Measurements from ENCODE around the gene SLC34A3.

The SLC34A3 gene

DNA sequence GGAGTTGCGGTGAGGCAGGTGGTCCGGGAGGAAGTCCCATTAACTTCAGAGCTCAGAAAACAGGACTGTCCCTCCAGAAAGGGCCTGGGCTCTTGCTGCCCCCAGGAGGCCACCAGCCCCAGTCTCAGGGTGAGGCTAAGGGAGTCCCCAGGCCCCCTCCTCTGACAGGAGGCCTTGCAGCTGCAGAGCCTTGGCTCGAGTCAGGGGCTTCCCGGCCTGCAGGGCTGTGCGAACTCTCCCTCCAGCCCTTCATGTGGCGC, 17.1 kb downstream of the SLC34A3 start:
- no peaks in the 10 kb centered on the region for H3K27me3 ChIP-seq (replicated peaks; ENCODE audit: insufficient read depth, low read length)
- H4K20me1 ChIP-seq (ENCODE audit: insufficient read depth, low read length) = 0 out of 2 replicates have a peak, but pooled peaks cover 6% of the 10 kb centered on the region
- H3K79me2 ChIP-seq (ENCODE audit: low read length) = peaks cover 4% of the 10 kb centered on the region
- H3K4me1 ChIP-seq (ENCODE audit: low read length) = 0 out of 2 replicates have a peak, but pooled peaks cover 1% of the 10 kb centered on the region
- H3K36me3 ChIP-seq (replicated peaks; ENCODE audit: insufficient read depth, low read length) = no peaks in the 10 kb centered on the region
- TF ChIP-seq EZH2 (optimal IDR thresholded peaks at IDR 0.05; ENCODE audit: low read depth, low read length) (no peak), EZH2phosphoT487 (IDR thresholded peaks at IDR 0.05; ENCODE audit: low read length) (no peak)
- TF ChIP-seq, protein P1, sequence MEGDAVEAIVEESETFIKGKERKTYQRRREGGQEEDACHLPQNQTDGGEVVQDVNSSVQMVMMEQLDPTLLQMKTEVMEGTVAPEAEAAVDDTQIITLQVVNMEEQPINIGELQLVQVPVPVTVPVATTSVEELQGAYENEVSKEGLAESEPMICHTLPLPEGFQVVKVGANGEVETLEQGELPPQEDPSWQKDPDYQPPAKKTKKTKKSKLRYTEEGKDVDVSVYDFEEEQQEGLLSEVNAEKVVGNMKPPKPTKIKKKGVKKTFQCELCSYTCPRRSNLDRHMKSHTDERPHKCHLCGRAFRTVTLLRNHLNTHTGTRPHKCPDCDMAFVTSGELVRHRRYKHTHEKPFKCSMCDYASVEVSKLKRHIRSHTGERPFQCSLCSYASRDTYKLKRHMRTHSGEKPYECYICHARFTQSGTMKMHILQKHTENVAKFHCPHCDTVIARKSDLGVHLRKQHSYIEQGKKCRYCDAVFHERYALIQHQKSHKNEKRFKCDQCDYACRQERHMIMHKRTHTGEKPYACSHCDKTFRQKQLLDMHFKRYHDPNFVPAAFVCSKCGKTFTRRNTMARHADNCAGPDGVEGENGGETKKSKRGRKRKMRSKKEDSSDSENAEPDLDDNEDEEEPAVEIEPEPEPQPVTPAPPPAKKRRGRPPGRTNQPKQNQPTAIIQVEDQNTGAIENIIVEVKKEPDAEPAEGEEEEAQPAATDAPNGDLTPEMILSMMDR (IDR thresholded peaks at IDR 0.05; ENCODE audit: low read length) = no peak
- H3K9me3 ChIP-seq (replicated peaks; ENCODE audit: insufficient read depth, low read length) = no peaks in the 10 kb centered on the region
- H2AFZ ChIP-seq (ENCODE audit: low read length) = no peak overlapping the region
- no peak overlapping the region for H3K27ac ChIP-seq (ENCODE audit: low read length)
- H3K4me2 ChIP-seq (ENCODE audit: low read depth, low read length) = no peak overlapping the region
- no peaks in the 10 kb centered on the region for H3K9me2 ChIP-seq (replicated peaks; ENCODE audit: insufficient read depth, low read length)
- H3K4me3 ChIP-seq (ENCODE audit: low read length) = no peak overlapping the region
- DNase-seq = no peak
- H3K9ac ChIP-seq (ENCODE audit: low read length) = no peak overlapping the region
- peaks cover 12% of the 10 kb centered on the region; the same call in 1 of the 2 replicates for H3F3A ChIP-seq (ENCODE audit: insufficient read depth, low read length)

DNA sequence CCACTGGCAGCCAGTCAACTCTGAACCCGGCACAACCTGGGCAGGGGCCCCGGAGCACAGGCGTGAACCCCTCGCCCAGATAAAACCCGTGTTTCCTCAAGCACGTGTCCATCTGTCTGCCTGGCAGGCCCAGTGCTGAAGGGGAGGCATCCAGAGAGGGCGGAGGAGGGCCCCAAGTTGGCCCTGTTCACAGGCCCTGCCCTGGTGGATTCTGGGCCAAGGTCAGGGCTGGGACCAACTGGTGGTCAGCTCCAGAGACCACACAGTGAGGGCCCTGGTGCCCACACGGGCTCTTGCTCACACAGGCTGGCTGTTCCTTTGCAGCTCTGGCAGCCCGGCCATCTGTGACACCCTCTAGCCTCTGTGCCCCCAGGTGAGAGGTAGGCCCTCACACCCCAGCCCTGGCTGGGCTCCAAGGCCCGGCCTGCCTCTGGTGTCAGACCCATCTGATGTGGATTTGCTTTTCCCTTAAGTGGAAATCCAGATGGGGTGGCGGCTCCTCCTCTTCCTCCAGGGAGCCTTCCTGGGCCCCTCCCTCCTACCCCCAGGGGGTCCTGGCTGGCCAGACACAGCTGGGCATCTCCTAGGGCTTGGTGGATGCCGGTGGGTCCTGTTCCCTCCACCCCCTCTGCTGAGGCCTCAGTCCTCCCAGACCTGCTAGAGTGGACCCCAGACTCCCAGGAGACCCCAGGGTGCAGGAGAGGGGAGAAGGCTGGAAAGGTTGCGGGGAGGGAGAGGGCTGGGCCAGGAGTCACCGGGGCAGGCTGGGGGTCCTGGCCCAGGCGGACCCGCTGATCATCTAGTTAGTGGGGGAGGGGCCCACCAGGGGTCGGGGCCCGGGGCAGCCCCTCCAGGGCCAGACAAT, 19.9 kb downstream of the SLC34A3 start:
- Histone ChIP-seq H3K9ac (ENCODE audit: low read length) (no peak overlapping the region), H3K36me3 (replicated peaks; ENCODE audit: insufficient read depth, low read length) (no peaks in the 10 kb centered on the region), H3K27ac (ENCODE audit: low read length) (no peak overlapping the region), H3K9me2 (replicated peaks; ENCODE audit: insufficient read depth, low read length) (no peaks in the 10 kb centered on the region), H3F3A (ENCODE audit: insufficient read depth, low read length) (peaks cover 3% of the 10 kb centered on the region; the same call in 1 of the 2 replicates), H4K20me1 (ENCODE audit: insufficient read depth, low read length) (no peaks in the 10 kb centered on the region), H3K9me3 (replicated peaks; ENCODE audit: insufficient read depth, low read length) (no peaks in the 10 kb centered on the region), H3K4me1 (ENCODE audit: low read length) (peaks cover 4% of the 10 kb centered on the region; the same call in 1 of the 2 replicates), H3K27me3 (replicated peaks; ENCODE audit: insufficient read depth, low read length) (no peaks in the 10 kb centered on the region), H3K79me2 (ENCODE audit: low read length) (peaks cover 3% of the 10 kb centered on the region), H2AFZ (ENCODE audit: low read length) (no peak overlapping the region), H3K4me2 (ENCODE audit: low read depth, low read length) (no peak overlapping the region), H3K4me3 (ENCODE audit: low read length) (no peak overlapping the region)
- TF ChIP-seq, protein P1 (IDR thresholded peaks at IDR 0.05; ENCODE audit: low read length) = no peak
- TF ChIP-seq EZH2phosphoT487 (IDR thresholded peaks at IDR 0.05; ENCODE audit: low read length) = no peak
- no peak for TF ChIP-seq EZH2 (optimal IDR thresholded peaks at IDR 0.05; ENCODE audit: low read depth, low read length)
- DNase-seq = no peak

DNA sequence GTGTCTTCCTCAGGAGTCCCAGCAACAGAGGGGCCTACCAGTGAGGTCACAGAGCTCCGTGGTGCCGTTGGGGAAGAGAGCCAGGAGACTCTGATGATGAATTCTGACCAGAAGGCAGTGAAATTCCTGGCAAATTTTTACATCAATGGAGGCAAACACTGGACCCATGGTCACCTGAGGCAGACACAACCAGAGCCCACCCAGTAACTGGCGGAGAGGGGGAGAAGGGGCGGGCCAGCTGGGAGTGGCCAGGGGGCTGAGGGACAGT, 20.4 kb downstream of the SLC34A3 start, which contains the start of gene STPG3:
TSS of gene STPG3 (plus strand) at position 93 of the 268 bp plus-strand sequence. CDS start at position 94, 1 bp downstream.
- no peak within 1 kb of the TSS for H3K9ac ChIP-seq (ENCODE audit: low read length)
- H3K79me2 ChIP-seq (ENCODE audit: low read length) = peaks cover 8% of the 10 kb centered on the region
- H2AFZ ChIP-seq (ENCODE audit: low read length) = no peak within 1 kb of the TSS
- H3K9me3 ChIP-seq (replicated peaks; ENCODE audit: insufficient read depth, low read length) = no peaks in the 10 kb centered on the region
- H3K4me3 ChIP-seq (ENCODE audit: low read length) = no peak within 1 kb of the TSS
- H4K20me1 ChIP-seq (ENCODE audit: insufficient read depth, low read length) = no peaks in the 10 kb centered on the region
- H3K36me3 ChIP-seq (replicated peaks; ENCODE audit: insufficient read depth, low read length) = no peaks in the 10 kb centered on the region
- TF ChIP-seq EZH2 (optimal IDR thresholded peaks at IDR 0.05; ENCODE audit: low read depth, low read length) (no peak), EZH2phosphoT487 (IDR thresholded peaks at IDR 0.05; ENCODE audit: low read length) (no peak)
- TF ChIP-seq, protein P1 (IDR thresholded peaks at IDR 0.05; ENCODE audit: low read length) = no peak
- peaks cover 6% of the 10 kb centered on the region; the same call in 1 of the 2 replicates for H3K4me1 ChIP-seq (ENCODE audit: low read length)
- no peaks in the 10 kb centered on the region for H3K9me2 ChIP-seq (replicated peaks; ENCODE audit: insufficient read depth, low read length)
- no peaks in the 10 kb centered on the region for H3K27me3 ChIP-seq (replicated peaks; ENCODE audit: insufficient read depth, low read length)
- no peak within 1 kb of the TSS for H3K27ac ChIP-seq (ENCODE audit: low read length)
- no peak within 1 kb of the TSS for H3K4me2 ChIP-seq (ENCODE audit: low read depth, low read length)
- peaks cover 8% of the 10 kb centered on the region for H3F3A ChIP-seq (ENCODE audit: insufficient read depth, low read length)
- DNase-seq = no peak

Measured in MM.1S (cell line).